Activated CD4-positive, CD25-positive, alpha-beta regulatory T cell treated with anti-CD3 and anti-CD28 coated beads, Interleukin-2, amount 50 U/mL, for 72 hours (primary cell): Measurements from ENCODE around the gene C4A.
"Not testable (repeated sequence)": the region's sequence is repeated elsewhere in the genome, so short reads cannot be mapped to it uniquely, and the experiment has no call there.

Source experiments
- DNase-seq: peaks from one replicate; pipeline ENCODE4 v3.0.0; 2021

C4A gene

GRCh38 chr6:31961616-31962015 is 20.2 kb upstream of the C4A start:
- no peak for DNase-seq

GRCh38 chr6:31963921-31964320 is 17.9 kb upstream of the C4A start:
- no peak for DNase-seq

DNA sequence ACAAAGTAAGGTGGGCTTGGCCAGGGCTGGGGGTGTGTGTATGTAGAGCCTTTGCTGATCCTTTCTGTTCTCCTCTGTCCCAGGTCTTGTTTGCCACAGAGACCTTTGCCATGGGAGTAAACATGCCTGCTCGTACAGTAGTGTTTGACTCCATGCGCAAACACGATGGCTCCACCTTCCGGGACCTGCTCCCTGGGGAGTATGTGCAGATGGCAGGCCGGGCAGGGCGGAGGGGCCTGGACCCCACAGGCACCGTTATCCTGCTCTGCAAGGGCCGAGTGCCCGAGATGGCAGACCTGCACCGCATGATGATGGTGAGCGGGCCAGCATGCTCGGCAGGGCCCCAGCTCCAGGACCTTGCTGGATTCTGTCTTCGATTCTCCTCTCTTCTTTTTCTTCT is 16.2 kb upstream of the C4A start:
- no peak for DNase-seq

- DNase-seq, result no peak
These were observed 15.4 kb upstream of the C4A start for GRCh38 chr6:31966506-31966905.

DNA sequence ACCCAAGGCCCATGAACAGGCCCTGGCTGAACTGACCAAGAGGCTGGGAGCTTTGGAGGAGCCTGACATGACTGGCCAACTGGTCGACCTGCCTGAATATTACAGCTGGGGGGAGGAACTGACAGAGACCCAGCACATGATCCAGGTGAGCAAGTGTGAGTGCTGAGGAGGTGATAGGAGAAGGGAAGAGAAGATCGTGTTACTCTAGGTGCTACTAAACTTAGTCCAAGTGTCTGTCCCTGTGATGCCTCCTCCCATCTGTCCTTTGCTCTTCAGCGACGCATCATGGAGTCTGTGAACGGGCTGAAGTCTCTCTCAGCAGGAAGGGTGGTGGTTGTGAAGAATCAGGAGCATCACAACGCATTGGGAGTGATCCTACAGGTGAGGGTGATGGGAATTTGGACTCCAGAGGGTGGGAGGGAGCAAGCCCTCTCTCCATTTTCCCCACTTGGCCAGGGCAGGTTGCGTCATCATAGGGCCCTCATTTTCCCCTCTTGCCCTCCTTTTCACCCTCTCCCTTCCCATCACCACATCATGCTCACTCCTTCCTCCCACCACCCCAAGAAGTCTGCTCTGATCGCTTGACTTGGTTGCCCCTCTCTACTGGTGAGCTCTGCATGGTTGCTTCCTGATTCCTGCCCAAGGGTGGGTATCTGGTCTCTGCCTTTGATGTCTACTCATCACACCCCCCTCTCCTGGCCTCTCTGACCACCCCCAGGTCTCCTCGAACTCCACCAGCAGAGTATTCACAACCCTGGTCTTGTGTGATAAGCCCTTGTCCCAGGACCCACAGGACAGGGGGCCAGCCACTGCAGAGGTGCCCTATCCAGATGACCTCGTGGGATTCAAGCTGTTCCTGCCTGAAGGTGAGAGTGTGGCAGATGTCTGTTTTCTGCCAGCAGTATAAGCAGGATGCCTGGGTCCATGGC is 14.6 kb upstream of the C4A start:
- DNase-seq, result no peak

- DNase-seq, result no peak
These were observed 13.9 kb upstream of the C4A start for GRCh38 chr6:31967926-31968320.

DNA sequence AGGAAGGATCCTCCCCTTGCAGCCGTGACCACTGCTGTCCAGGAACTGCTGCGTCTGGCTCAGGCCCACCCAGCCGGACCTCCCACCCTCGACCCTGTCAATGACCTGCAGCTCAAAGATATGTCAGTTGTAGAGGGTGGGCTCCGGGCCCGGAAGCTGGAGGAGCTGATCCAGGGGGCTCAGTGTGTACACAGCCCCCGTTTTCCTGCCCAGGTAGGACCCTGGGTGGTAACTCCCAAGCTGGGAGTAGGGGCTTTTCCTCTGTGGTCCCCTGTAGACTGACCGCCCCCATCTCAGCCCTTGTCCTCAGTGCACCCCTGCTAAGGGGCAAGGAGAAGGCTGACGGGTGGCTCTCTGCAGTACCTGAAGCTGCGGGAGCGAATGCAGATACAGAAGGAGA is 13.5 kb upstream of the C4A start:
- DNase-seq, result no peak

DNA sequence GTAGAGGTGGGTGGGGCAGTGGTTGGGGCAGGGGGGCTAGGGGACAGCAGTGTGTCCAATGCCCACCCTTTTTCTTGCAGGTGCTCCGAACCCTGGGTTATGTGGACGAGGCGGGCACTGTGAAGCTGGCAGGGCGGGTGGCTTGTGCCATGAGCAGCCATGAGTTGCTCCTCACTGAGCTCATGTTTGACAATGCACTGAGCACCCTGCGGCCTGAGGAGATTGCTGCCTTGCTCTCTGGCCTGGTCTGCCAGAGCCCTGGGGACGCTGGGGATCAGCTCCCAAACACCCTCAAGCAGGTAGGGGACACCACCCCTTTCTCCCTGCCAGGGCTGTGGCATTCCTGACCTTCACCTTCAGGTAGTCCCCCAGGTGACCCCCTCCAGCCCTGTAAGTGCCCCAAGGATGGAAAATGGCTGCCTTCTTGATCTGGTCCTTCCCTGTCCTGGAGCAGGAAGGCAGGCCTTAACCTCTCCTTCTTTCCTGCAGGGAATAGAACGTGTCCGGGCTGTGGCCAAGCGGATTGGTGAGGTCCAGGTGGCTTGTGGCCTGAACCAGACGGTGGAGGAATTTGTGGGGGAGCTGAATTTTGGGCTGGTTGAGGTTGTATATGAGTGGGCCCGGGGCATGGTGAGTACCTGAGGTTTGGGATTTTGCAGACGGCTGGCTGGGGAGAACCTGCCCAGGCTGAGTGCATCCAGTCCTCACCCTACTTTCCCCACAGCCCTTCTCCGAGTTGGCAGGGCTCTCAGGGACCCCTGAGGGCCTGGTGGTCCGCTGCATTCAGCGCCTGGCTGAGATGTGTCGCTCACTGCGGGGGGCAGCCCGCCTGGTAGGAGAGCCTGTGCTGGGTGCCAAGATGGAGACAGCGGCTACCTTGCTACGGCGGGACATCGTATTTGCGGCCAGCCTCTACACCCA is 12.8 kb upstream of the C4A start:
- DNase-seq, result no peak

GRCh38 chr6:31969712-31970603 is 11.9 kb upstream of the C4A start:
- DNase-seq, result no peak

DNA sequence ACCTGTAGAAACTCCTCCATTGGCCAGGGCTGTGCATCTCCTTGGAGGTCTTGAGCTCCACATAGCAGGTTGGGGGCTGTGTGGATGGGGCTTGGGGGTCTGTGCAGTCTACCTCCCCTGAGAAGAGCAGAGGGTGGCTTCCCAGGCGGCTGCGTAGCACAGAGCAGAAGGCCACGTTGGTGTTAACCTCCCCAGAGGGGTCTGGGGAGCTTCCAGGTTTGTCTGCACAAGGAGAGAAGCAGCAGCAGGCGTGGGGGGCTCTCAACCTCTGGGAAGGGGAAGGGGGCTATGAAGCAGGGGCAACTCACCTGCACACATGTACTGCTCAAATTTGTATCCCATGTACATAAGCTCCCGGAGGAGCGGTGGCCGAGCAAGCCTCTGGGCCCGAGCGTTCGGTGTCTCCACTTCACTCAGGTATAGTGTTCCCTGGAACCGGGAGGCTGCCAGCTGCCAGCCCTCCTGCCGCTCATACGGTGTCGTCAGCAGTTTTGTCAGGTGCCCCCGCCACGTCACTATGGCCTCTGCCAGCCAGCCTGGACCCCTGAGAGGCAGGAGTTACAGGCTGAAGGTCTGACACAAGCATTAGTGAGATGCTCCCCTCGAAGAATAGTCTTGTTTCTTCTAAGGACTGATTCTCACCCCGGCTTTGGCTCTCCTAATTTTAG is 11.1 kb upstream of the C4A start:
- no peak for DNase-seq

GRCh38 chr6:31971279-31971992 is 10.4 kb upstream of the C4A start:
- no peak for DNase-seq

- DNase-seq, result peak; percentile 95
These were observed 9.7 kb upstream of the C4A start, which contains the start of gene DXO for GRCh38 chr6:31971993-31972708. DXO (minus strand) TSS chr6:31972138; CDS start chr6:31971675, 463 bp downstream.

GRCh38 chr6:31972709-31973350 is 9.0 kb upstream of the C4A start:
- no peak for DNase-seq

DNA sequence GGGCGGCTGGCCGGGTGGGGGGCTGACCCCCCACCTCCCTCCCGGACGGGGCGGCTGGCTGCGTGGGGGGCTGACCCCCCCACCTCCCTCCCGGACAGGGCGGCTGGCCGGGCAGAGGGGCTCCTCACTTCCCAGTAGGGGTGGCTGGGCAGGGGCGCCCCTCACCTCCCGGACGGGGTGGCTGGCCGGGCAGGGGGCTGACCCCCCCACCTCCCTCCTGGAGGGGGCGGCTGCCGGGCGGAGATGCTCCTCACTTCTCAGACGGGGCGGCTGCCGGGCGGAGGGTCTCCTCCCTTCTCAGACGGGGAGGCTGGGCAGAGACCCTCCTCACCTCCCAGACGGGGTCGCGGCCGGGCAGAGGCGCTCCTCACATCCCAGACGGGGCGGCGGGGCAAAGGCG is 5.8 kb upstream of the C4A start:
- DNase-seq, result not testable (repeated sequence)

- DNase-seq, result no peak
These were observed 3.9 kb upstream of the C4A start for GRCh38 chr6:31977816-31978431.

- DNase-seq, result no peak
These were observed 3.0 kb upstream of the C4A start for GRCh38 chr6:31978831-31979230.

GRCh38 chr6:31979238-31979898 is 2.5 kb upstream of the C4A start:
- DNase-seq, result no peak

- not testable (repeated sequence) for DNase-seq
These were observed 1.5 kb upstream of the C4A start for GRCh38 chr6:31980195-31980876.
